MM.1S (cell line): ENCODE measurements around the gene ANKRD6.

Source experiments
- DNase-seq: peaks from one replicate; pipeline ENCODE4 v3.0.0-alpha.2; 2015
- H2AFZ ChIP-seq: fragments of 300-600 bp; sonication (generic); 2 replicates; pipeline ENCODE4 v1.6.0; 2016; ENCODE audit warnings: antibody characterized with exemption, low read length
- H3F3A ChIP-seq: fragments of 300-600 bp; sonication (generic); 2 replicates; pipeline ENCODE4 v1.6.1; 2016; ENCODE audit warnings: mild to moderate bottlenecking, antibody characterized with exemption, low read length, moderate library complexity, mixed read lengths; ENCODE audit not compliant: insufficient read depth
- H3K27ac ChIP-seq: fragments of 300-600 bp; sonication (generic); 2 replicates; pipeline ENCODE4 v1.5.1; 2016; ENCODE audit warnings: mild to moderate bottlenecking, low read length
- H3K27me3 ChIP-seq: fragments of 300-600 bp; sonication (generic); replicated peaks from 2 replicates; pipeline ENCODE4 v1.6.0; 2016; ENCODE audit warnings: low read length; ENCODE audit not compliant: insufficient read depth
- H3K36me3 ChIP-seq: fragments of 300-600 bp; sonication (generic); replicated peaks from 2 replicates; pipeline ENCODE4 v1.6.1; 2016; ENCODE audit warnings: mild to moderate bottlenecking, low read length, mixed read lengths; ENCODE audit not compliant: insufficient read depth
- H3K4me1 ChIP-seq: fragments of 300-600 bp; sonication (generic); 2 replicates; pipeline ENCODE4 v1.6.1; 2016; ENCODE audit warnings: low read length, mixed read lengths
- H3K4me2 ChIP-seq: fragments of 300-600 bp; sonication (generic); 2 replicates; pipeline ENCODE4 v1.6.0; 2016; ENCODE audit warnings: low read depth, low read length
- H3K4me3 ChIP-seq: fragments of 300-600 bp; sonication (generic); 2 replicates; pipeline ENCODE4 v1.5.1; 2016; ENCODE audit warnings: low read length, mixed read lengths
- H3K79me2 ChIP-seq: fragments of 300-600 bp; sonication (generic); 2 replicates; pipeline ENCODE4 v1.6.1; 2016; ENCODE audit warnings: mixed run types, low read length, mixed read lengths
- H3K9ac ChIP-seq: fragments of 300-600 bp; sonication (generic); 2 replicates; pipeline ENCODE4 v1.6.1; 2016; ENCODE audit warnings: low read length, mixed read lengths
- H3K9me2 ChIP-seq: fragments of 300-600 bp; sonication (generic); replicated peaks from 2 replicates; pipeline ENCODE4 v1.6.1; 2016; ENCODE audit warnings: mild to moderate bottlenecking, low read length, mixed read lengths; ENCODE audit not compliant: insufficient read depth
- H3K9me3 ChIP-seq: fragments of 300-600 bp; sonication (generic); replicated peaks from 2 replicates; pipeline ENCODE4 v1.6.1; 2016; ENCODE audit warnings: mild to moderate bottlenecking, low read length, mixed read lengths; ENCODE audit not compliant: insufficient read depth
- H4K20me1 ChIP-seq: fragments of 300-600 bp; sonication (generic); 2 replicates; pipeline ENCODE4 v1.6.1; 2016; ENCODE audit warnings: mild to moderate bottlenecking, low read length, moderate library complexity, mixed read lengths; ENCODE audit not compliant: insufficient read depth
- CTCF ChIP-seq: fragments of 300-600 bp; sonication (generic); IDR thresholded peaks from 2 replicates; pipeline ENCODE4 v1.5.1; 2016; ENCODE audit warnings: antibody characterized with exemption, low read length, mixed read lengths
- EZH2 ChIP-seq: fragments of 300-600 bp; sonication (generic); optimal IDR thresholded peaks from 2 replicates; pipeline ENCODE3; 2017; ENCODE audit warnings: low read depth, mild to moderate bottlenecking, antibody characterized with exemption, low read length, mixed read lengths
- EZH2phosphoT487 ChIP-seq: fragments of 300-600 bp; sonication (generic); IDR thresholded peaks from 2 replicates; pipeline ENCODE4 v1.6.1; 2018; ENCODE audit warnings: antibody characterized with exemption, low read length

Gene ANKRD6

GRCh38 chr6:89432875-89433251 lies at the start of gene ANKRD6:
Gene ANKRD6 (plus strand): TSS chr6:89433152. CDS start chr6:89566977, 133,825 bp downstream.
- H3K79me2 ChIP-seq, result no peaks in the 10 kb centered on the region
- H3K4me2 ChIP-seq, result peak within 1 kb of the TSS; percentile 86
- TF ChIP-seq EZH2 (no peak), CTCF (peak; percentile 58), EZH2phosphoT487 (no peak)
- H3K9ac ChIP-seq, result peak within 1 kb of the TSS; percentile 47; the same call in 1 of the 2 replicates
- peak within 1 kb of the TSS; percentile 74 for H3K4me3 ChIP-seq
- peak within 1 kb of the TSS; percentile 89 for H2AFZ ChIP-seq
- no peaks in the 10 kb centered on the region for H3K9me2 ChIP-seq
- no peaks in the 10 kb centered on the region for H4K20me1 ChIP-seq
- 0 out of 2 replicates have a peak, but pooled peaks cover 5% of the 10 kb centered on the region for H3K4me1 ChIP-seq
- no peaks in the 10 kb centered on the region for H3F3A ChIP-seq
- H3K27ac ChIP-seq, result no peak within 1 kb of the TSS
- H3K9me3 ChIP-seq, result no peaks in the 10 kb centered on the region
- H3K27me3 ChIP-seq, result no peaks in the 10 kb centered on the region
- H3K36me3 ChIP-seq, result no peaks in the 10 kb centered on the region
- DNase-seq, result peak; percentile 77

GRCh38 chr6:89385156-89385667 lies 47.7 kb upstream of the ANKRD6 start:
- TF ChIP-seq EZH2 (no peak), EZH2phosphoT487 (no peak), CTCF (no peak)
- 0 out of 2 replicates have a peak overlapping the region, but pooled peaks have one; percentile 3 for H3K4me2 ChIP-seq
- no peaks in the 10 kb centered on the region for H3K9me3 ChIP-seq
- DNase-seq, result no peak
- no peak overlapping the region for H3K4me3 ChIP-seq
- H3K4me1 ChIP-seq, result peaks cover 33% of the 10 kb centered on the region
- no peaks in the 10 kb centered on the region for H4K20me1 ChIP-seq
- no peaks in the 10 kb centered on the region for H3K9me2 ChIP-seq
- no peak overlapping the region for H3K27ac ChIP-seq
- peaks cover 10% of the 10 kb centered on the region; the same call in 1 of the 2 replicates for H3F3A ChIP-seq
- no peaks in the 10 kb centered on the region for H3K27me3 ChIP-seq
- H3K9ac ChIP-seq, result no peak overlapping the region
- 0 out of 2 replicates have a peak, but pooled peaks cover 5% of the 10 kb centered on the region for H3K36me3 ChIP-seq
- H3K79me2 ChIP-seq, result peaks cover 58% of the 10 kb centered on the region
- H2AFZ ChIP-seq, result no peak overlapping the region

- Histone ChIP-seq H3K4me1 (peaks cover 33% of the 10 kb centered on the region), H3K27me3 (no peaks in the 10 kb centered on the region), H3K27ac (no peak overlapping the region), H3K9me3 (no peaks in the 10 kb centered on the region), H2AFZ (no peak overlapping the region), H3K36me3 (0 out of 2 replicates have a peak, but pooled peaks cover 5% of the 10 kb centered on the region), H3K9me2 (no peaks in the 10 kb centered on the region), H3K9ac (no peak overlapping the region), H3K4me2 (no peak overlapping the region), H4K20me1 (no peaks in the 10 kb centered on the region), H3F3A (peaks cover 10% of the 10 kb centered on the region; the same call in 1 of the 2 replicates), H3K4me3 (no peak overlapping the region), H3K79me2 (peaks cover 63% of the 10 kb centered on the region)
- TF ChIP-seq CTCF, result no peak
- DNase-seq, result no peak
Measured at GRCh38 chr6:89385846-89386245, 47.1 kb upstream of the ANKRD6 start.
